ENCODE measurements around the gene PLP2. TPM values are rescaled to one million over a fixed set of nuclear protein-coding genes. Genes with fewer than 3 reads are reported as not detected.
"Not testable (repeated sequence)": the region's sequence is repeated elsewhere in the genome, so short reads cannot be mapped to it uniquely, and the experiment has no call there.

Gene PLP2
- total RNA-seq, 1 donor from 2014 or later = 100 TPM

GRCh38 chrX:49165901-49166881 lies 5.5 kb upstream of the PLP2 start:
- peak; percentile 25 for TF ChIP-seq CTCF (IDR thresholded peaks at IDR 0.05)
- peak overlapping the region; percentile 52 for H3K4me3 Mint-ChIP-seq (ENCODE audit: unreplicated experiment)
- H3K9me3 Mint-ChIP-seq (ENCODE audit: unreplicated experiment) = peaks cover 3% of the 10 kb centered on the region
- no peak for DNase-seq (ENCODE audit: extremely low spot score, unreplicated experiment)
- H3K27me3 Mint-ChIP-seq (ENCODE audit: unreplicated experiment) = no peaks in the 10 kb centered on the region
- H3K27ac Mint-ChIP-seq (ENCODE audit: unreplicated experiment) = peak overlapping the region; percentile 97
- H3K4me1 Mint-ChIP-seq (ENCODE audit: unreplicated experiment) = peaks cover 25% of the 10 kb centered on the region
- H3K36me3 Mint-ChIP-seq (ENCODE audit: unreplicated experiment) = no peaks in the 10 kb centered on the region

- TF ChIP-seq CTCF (IDR thresholded peaks at IDR 0.05) = no peak
Measured at GRCh38 chrX:49166914-49167739, 4.6 kb upstream of the PLP2 start.

GRCh38 chrX:49167740-49168108 lies 4.0 kb upstream of the PLP2 start:
- no peak for DNase-seq (ENCODE audit: extremely low spot score, unreplicated experiment)
- no peaks in the 10 kb centered on the region for H3K27me3 Mint-ChIP-seq (ENCODE audit: unreplicated experiment)
- no peaks in the 10 kb centered on the region for H3K36me3 Mint-ChIP-seq (ENCODE audit: unreplicated experiment)
- no peaks in the 10 kb centered on the region for H3K9me3 Mint-ChIP-seq (ENCODE audit: unreplicated experiment)
- TF ChIP-seq CTCF (IDR thresholded peaks at IDR 0.05) = no peak
- peak overlapping the region; percentile 68 for H3K4me3 Mint-ChIP-seq (ENCODE audit: unreplicated experiment)
- H3K27ac Mint-ChIP-seq (ENCODE audit: unreplicated experiment) = peak overlapping the region; percentile 97
- H3K4me1 Mint-ChIP-seq (ENCODE audit: unreplicated experiment) = peaks cover 28% of the 10 kb centered on the region

More at GRCh38 chrX:49166914-49167739, 4.6 kb upstream of the PLP2 start:
- H3K9me3 Mint-ChIP-seq (ENCODE audit: unreplicated experiment) = no peaks in the 10 kb centered on the region
- H3K4me1 Mint-ChIP-seq (ENCODE audit: unreplicated experiment) = peaks cover 26% of the 10 kb centered on the region
- peak overlapping the region; percentile 68 for H3K4me3 Mint-ChIP-seq (ENCODE audit: unreplicated experiment)
- H3K36me3 Mint-ChIP-seq (ENCODE audit: unreplicated experiment) = no peaks in the 10 kb centered on the region
- H3K27ac Mint-ChIP-seq (ENCODE audit: unreplicated experiment) = peak overlapping the region; percentile 97
- no peaks in the 10 kb centered on the region for H3K27me3 Mint-ChIP-seq (ENCODE audit: unreplicated experiment)
- no peak for DNase-seq (ENCODE audit: extremely low spot score, unreplicated experiment)

- Mint-ChIP-seq H3K36me3 (ENCODE audit: unreplicated experiment) (peaks cover 14% of the 10 kb centered on the region), H3K27ac (ENCODE audit: unreplicated experiment) (peak overlapping the region; percentile 86), H3K27me3 (ENCODE audit: unreplicated experiment) (no peaks in the 10 kb centered on the region), H3K4me3 (ENCODE audit: unreplicated experiment) (peak overlapping the region; percentile 86), H3K9me3 (ENCODE audit: unreplicated experiment) (no peaks in the 10 kb centered on the region), H3K4me1 (ENCODE audit: unreplicated experiment) (peaks cover 20% of the 10 kb centered on the region)
- no peak for DNase-seq (ENCODE audit: extremely low spot score, unreplicated experiment)
- no peak for TF ChIP-seq CTCF (IDR thresholded peaks at IDR 0.05)
Measured at GRCh38 chrX:49172280-49172780, 632 bp downstream of the PLP2 start.

- not testable (repeated sequence) for H3K27ac Mint-ChIP-seq (ENCODE audit: unreplicated experiment)
Measured at GRCh38 chrX:49173544-49173943, 1.8 kb downstream of the PLP2 start.

More at GRCh38 chrX:49173544-49173943, 1.8 kb downstream of the PLP2 start:
- peaks cover 13% of the 10 kb centered on the region for H3K4me1 Mint-ChIP-seq (ENCODE audit: unreplicated experiment)
- peak overlapping the region; percentile 86 for H3K4me3 Mint-ChIP-seq (ENCODE audit: unreplicated experiment)
- not testable (repeated sequence) for H3K27me3 Mint-ChIP-seq (ENCODE audit: unreplicated experiment); H3K9me3 Mint-ChIP-seq (ENCODE audit: unreplicated experiment); DNase-seq (ENCODE audit: extremely low spot score, unreplicated experiment)
- H3K36me3 Mint-ChIP-seq (ENCODE audit: unreplicated experiment) = peaks cover 14% of the 10 kb centered on the region
